HepG2 (cell line): ENCODE data around the gene C16orf89. TPM values are rescaled to one million over a fixed set of nuclear protein-coding genes. Genes with fewer than 3 reads are reported as not detected.

Experiments used
- ATAC-seq: fragments of 200-7000 bp; cut with Tn5 transposase; 3 replicates; pipeline ENCODE4 v1.9.1; 2020; ENCODE audit warnings: mild to moderate bottlenecking, moderate library complexity
- BruUV-seq: library from RNA; stranded (reverse); fragments of 400-500 nt; replicated peaks from 2 replicates; lab custom pipeline; 2021; lab: Mats Ljungman, UMichigan
- CTCF ChIA-PET: fragments of 300-600 bp; formaldehyde crosslinking; extraction: SDS; loops from one replicate; lab custom pipeline; 2021; ENCODE audit warnings: low total read pairs, inconsistent platforms, low intra/inter-chr PET ratio; lab: Yijun Ruan, JAX
- POLR2A ChIA-PET: fragments of 350-600 bp; sonication (Branson Sonifier 250); formaldehyde crosslinking; loops from one replicate; lab custom pipeline; 2020; ENCODE audit warnings: antibody characterized with exemption, inconsistent platforms; lab: Yijun Ruan, JAX
- DNase-seq: peaks from one replicate; pipeline ENCODE4 v3.0.0-alpha.2; 2015; ENCODE audit warnings: low spot score
- FAIRE-seq: peaks from 3 replicates; lab custom pipeline; 2011; peaks lifted over from hg19 to GRCh38; lab: Jason Lieb, UNC
- H2AFZ ChIP-seq: one replicate; pipeline ENCODE4 v1.6.1; 2011; ENCODE audit warnings: low read length, inconsistent platforms
- H3K27ac ChIP-seq: fragments of 300-600 bp; 3 replicates; pipeline ENCODE4 v1.8.0; 2011; ENCODE audit warnings: mixed run types, mild to moderate bottlenecking, mixed read lengths, low read length, inconsistent platforms; ENCODE audit not compliant: insufficient read depth; ENCODE audit errors: extremely low read length
- H3K27me3 ChIP-seq, 2 experiments: fragments of 200-600 bp in 1 of 2; 2 replicates in 1 of 2; 3 replicates in 1 of 2; pipeline versions ENCODE4 v1.6.0 to v1.8.0; 2011; ENCODE audit warnings: low read length in 2 of 2, mild to moderate bottlenecking in 2 of 2, moderate library complexity in 2 of 2, inconsistent platforms in 1 of 2; ENCODE audit not compliant: insufficient read depth in 2 of 2, control insufficient read depth in 1 of 2
- H3K36me3 ChIP-seq, 2 experiments: fragments of 200-600 bp in 1 of 2; replicated peaks in 1 of 2; 2 replicates in 1 of 2; 3 replicates in 1 of 2; pipeline versions ENCODE4 v1.5.1 to v1.8.0; 2011; ENCODE audit warnings: low read length in 2 of 2, inconsistent platforms in 1 of 2; ENCODE audit not compliant: insufficient read depth in 2 of 2, control insufficient read depth in 1 of 2
- H3K4me1 ChIP-seq: 2 replicates; pipeline ENCODE4 v1.5.1; 2012; ENCODE audit warnings: low read length, inconsistent platforms; ENCODE audit not compliant: insufficient read depth
- H3K4me2 ChIP-seq: 2 replicates; pipeline ENCODE4 v1.6.0; 2011; ENCODE audit warnings: low read depth, low read length, inconsistent platforms
- H3K4me3 ChIP-seq, 3 experiments: fragments of 200-600 bp in 1 of 3; sonication (generic), shearing (Covaris generic) in 1 of 3; replicated peaks in 1 of 3; 2 replicates each; pipeline ENCODE4 v1.5.1; 2011 to 2016; ENCODE audit warnings: low read length in 3 of 3, inconsistent platforms in 2 of 3, low read depth in 2 of 3, mild to moderate bottlenecking in 2 of 3, control low read depth in 1 of 3, mixed read lengths in 1 of 3; ENCODE audit not compliant: insufficient read depth in 1 of 3
- H3K79me2 ChIP-seq: one replicate; pipeline ENCODE4 v1.6.1; 2011; ENCODE audit warnings: low read length, inconsistent platforms; ENCODE audit not compliant: insufficient read depth
- H3K9ac ChIP-seq: 2 replicates; pipeline ENCODE4 v1.6.0; 2011; ENCODE audit warnings: mild to moderate bottlenecking, low read depth, low read length, inconsistent platforms; ENCODE audit not compliant: insufficient read depth
- H3K9me3 ChIP-seq: 2 replicates; pipeline ENCODE4 v1.5.1; 2012; ENCODE audit warnings: mild to moderate bottlenecking, low read length
- H4K20me1 ChIP-seq: 2 replicates; pipeline ENCODE4 v1.6.0; 2011; ENCODE audit warnings: inconsistent platforms, mild to moderate bottlenecking, low read length, moderate library complexity; ENCODE audit not compliant: insufficient read depth
- FOSL2 ChIP-seq: sonication (generic); formaldehyde crosslinking; IDR thresholded peaks from 2 replicates; pipeline ENCODE4 v1.4.0; 2020; ENCODE audit warnings: missing genetic modification reagents
- MATR3 ChIP-seq: sonication (generic); formaldehyde crosslinking; IDR thresholded peaks from 2 replicates; pipeline ENCODE4 v1.4.0; 2020; ENCODE audit warnings: missing genetic modification reagents
- NR3C1 ChIP-seq: sonication (generic); formaldehyde crosslinking; IDR thresholded peaks from 2 replicates; pipeline ENCODE4 v1.4.0; 2020; ENCODE audit warnings: missing genetic modification reagents
- NRL ChIP-seq: sonication (generic); formaldehyde crosslinking; IDR thresholded peaks from 2 replicates; pipeline ENCODE4 v1.5.0; 2020; ENCODE audit warnings: missing genetic modification reagents, mild to moderate bottlenecking, moderate library complexity, borderline replicate concordance
- TAF1 ChIP-seq: sonication (generic); formaldehyde crosslinking; IDR thresholded peaks from 2 replicates; pipeline ENCODE4 v1.4.0; 2020; ENCODE audit warnings: missing genetic modification reagents
- ZNF451 ChIP-seq: sonication (generic); formaldehyde crosslinking; IDR thresholded peaks from 2 replicates; pipeline ENCODE4 v1.5.0; 2020; ENCODE audit warnings: mild to moderate bottlenecking, missing genetic modification reagents
- ZNF580 ChIP-seq: IDR thresholded peaks from 2 replicates; pipeline ENCODE4 v1.6.1; 2016; ENCODE audit warnings: low read depth, borderline replicate concordance
- ZNF737 ChIP-seq: sonication (generic); formaldehyde crosslinking; IDR thresholded peaks from 2 replicates; pipeline ENCODE4 v1.5.0; 2020; ENCODE audit warnings: missing genetic modification reagents, mild to moderate bottlenecking, borderline replicate concordance
- ZNF784 ChIP-seq: sonication (generic); formaldehyde crosslinking; IDR thresholded peaks from 2 replicates; pipeline ENCODE4 v1.5.1; 2020; ENCODE audit warnings: missing genetic modification reagents, mild to moderate bottlenecking, borderline replicate concordance
- WGBS: methylation state at CpG from one replicate; pipeline ENCODE4 v1.1.6; 2017; ENCODE audit warnings: low lambda C conversion rate; 5-methylcytosine and 5-hydroxymethylcytosine counted together
- in situ Hi-C: cut with HindIII; loops from 2 replicates; pipeline ENCODE4 v1.10.0; 2017; ENCODE audit warnings: low pct_unique_long_range_greater_than_20kb; ENCODE audit not compliant: extremely low pct_ligation_motif_present
- intact Hi-C: fragments of 100-400 bp; cut with micrococcal nuclease; formaldehyde crosslinking; loops from one replicate; pipeline ENCODE4 v1.10.0; 2022; ENCODE audit not compliant: unreplicated experiment
- polyA plus RNA-seq, 8 experiments: library from polyadenylated mRNA; depleted of rRNA in 3 of 8; stranded (reverse) in 7 of 8; unstranded in 1 of 8; fragments of >200 nt; fragmentation: Illumina TruSeq in 4 of 8; extraction: Trizol in 4 of 8; gene quantifications; 2 replicates each; pipeline versions ENCODE4 v1.2.1 to v1.2.3, GENCODE V29; 2011 to 2016; ENCODE audit warnings: low read depth in 4 of 8, missing spikeins in 1 of 8, mixed read lengths in 1 of 8; ENCODE audit not compliant: insufficient read depth in 1 of 8
- total RNA-seq, 5 experiments: library from RNA; depleted of rRNA; stranded (reverse); fragments of >200 nt; fragmentation: Illumina TruSeq; extraction: Trizol; gene quantifications; 2 replicates each; pipeline ENCODE4 v1.2.3, GENCODE V29; 2016; ENCODE audit warnings: low read depth in 1 of 5
- TF ChIP-seq, protein P1 (sequence below): sonication (generic); formaldehyde crosslinking; conservative IDR thresholded peaks from 2 replicates; pipeline ENCODE4 v1.4.0; 2020; ENCODE audit warnings: missing genetic modification reagents
- TF ChIP-seq, protein P2 (sequence below): sonication (generic); formaldehyde crosslinking; IDR thresholded peaks from 2 replicates; pipeline ENCODE4 v1.5.1; 2020; ENCODE audit warnings: missing genetic modification reagents, mild to moderate bottlenecking, borderline replicate concordance
- TF ChIP-seq, protein P3 (sequence below): sonication (generic); formaldehyde crosslinking; IDR thresholded peaks from 2 replicates; pipeline ENCODE4 v1.5.1; 2020; ENCODE audit warnings: mild to moderate bottlenecking, missing genetic modification reagents, moderate library complexity

Gene C16orf89
- total and polyA plus RNA-seq, 2 of the 13 experiments (the other 11 are each of a cell fraction or from before 2014, with no cell fraction given) = 1.9 to 3.4 TPM

DNA sequence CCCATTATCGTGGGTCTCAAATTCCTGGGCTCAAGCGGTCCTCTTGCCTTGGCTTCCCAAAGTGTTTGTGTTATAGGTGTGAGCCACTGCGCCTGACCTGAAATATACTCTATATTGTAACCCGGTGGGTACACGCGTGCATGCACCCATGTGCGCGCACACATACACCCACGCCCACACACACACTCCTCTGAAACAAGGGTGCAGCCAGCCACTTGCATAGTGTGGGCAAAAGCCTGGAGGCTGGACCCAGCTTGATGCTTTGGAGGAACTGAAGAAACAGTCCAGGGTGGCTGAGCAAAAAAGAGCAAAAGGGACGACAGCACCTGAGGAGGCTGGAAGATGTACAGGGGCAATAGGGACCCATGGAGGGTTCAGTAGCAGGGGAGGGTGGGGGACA, 61.9 kb downstream of the C16orf89 start (continued):
- TF ChIP-seq, protein P1, sequence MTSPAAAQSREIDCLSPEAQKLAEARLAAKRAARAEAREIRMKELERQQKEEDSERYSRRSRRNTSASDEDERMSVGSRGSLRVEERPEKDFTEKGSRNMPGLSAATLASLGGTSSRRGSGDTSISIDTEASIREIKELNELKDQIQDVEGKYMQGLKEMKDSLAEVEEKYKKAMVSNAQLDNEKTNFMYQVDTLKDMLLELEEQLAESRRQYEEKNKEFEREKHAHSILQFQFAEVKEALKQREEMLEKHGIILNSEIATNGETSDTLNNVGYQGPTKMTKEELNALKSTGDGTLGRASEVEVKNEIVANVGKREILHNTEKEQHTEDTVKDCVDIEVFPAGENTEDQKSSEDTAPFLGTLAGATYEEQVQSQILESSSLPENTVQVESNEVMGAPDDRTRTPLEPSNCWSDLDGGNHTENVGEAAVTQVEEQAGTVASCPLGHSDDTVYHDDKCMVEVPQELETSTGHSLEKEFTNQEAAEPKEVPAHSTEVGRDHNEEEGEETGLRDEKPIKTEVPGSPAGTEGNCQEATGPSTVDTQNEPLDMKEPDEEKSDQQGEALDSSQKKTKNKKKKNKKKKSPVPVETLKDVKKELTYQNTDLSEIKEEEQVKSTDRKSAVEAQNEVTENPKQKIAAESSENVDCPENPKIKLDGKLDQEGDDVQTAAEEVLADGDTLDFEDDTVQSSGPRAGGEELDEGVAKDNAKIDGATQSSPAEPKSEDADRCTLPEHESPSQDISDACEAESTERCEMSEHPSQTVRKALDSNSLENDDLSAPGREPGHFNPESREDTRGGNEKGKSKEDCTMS (CRISPR knock-in tag) = no peak
- TF ChIP-seq, protein P2, sequence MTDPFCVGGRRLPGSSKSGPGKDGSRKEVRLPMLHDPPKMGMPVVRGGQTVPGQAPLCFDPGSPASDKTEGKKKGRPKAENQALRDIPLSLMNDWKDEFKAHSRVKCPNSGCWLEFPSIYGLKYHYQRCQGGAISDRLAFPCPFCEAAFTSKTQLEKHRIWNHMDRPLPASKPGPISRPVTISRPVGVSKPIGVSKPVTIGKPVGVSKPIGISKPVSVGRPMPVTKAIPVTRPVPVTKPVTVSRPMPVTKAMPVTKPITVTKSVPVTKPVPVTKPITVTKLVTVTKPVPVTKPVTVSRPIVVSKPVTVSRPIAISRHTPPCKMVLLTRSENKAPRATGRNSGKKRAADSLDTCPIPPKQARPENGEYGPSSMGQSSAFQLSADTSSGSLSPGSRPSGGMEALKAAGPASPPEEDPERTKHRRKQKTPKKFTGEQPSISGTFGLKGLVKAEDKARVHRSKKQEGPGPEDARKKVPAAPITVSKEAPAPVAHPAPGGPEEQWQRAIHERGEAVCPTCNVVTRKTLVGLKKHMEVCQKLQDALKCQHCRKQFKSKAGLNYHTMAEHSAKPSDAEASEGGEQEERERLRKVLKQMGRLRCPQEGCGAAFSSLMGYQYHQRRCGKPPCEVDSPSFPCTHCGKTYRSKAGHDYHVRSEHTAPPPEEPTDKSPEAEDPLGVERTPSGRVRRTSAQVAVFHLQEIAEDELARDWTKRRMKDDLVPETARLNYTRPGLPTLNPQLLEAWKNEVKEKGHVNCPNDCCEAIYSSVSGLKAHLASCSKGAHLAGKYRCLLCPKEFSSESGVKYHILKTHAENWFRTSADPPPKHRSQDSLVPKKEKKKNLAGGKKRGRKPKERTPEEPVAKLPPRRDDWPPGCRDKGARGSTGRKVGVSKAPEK (CRISPR knock-in tag) = no peak
- TF ChIP-seq ZNF784 (CRISPR knock-in tag) (no peak), ZNF737 (no peak), NR3C1 (CRISPR knock-in tag) (no peak), FOSL2 (no peak)
- TF ChIP-seq, all 625 proteins: peak for 0

DNA sequence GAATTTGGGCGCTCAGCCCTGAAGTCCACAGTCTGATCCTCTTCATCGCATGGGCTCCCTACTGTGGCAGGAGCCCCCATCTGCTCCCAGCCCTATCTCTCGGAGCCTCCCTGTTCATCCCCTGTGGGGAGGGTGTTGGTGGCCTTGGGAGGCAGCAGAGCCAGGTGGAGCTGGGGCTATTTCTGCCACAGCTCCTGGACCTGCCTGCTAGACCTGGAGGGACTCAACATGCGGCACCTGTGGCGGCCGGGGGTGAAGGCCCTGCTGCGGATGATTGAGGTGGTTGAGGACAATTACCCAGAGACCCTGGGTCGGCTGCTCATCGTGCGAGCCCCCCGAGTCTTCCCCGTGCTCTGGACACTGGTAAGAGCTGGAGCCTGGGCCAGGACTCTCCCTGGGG, 62.5 kb downstream of the C16orf89 start:
- 20% methylated on average over 3 of the region's 12 CpGs for WGBS
- H3K27me3 ChIP-seq = peaks cover 13 to 55% of the 10 kb centered on the region in 2 experiments; a peak in 4 of 5 replicates
- TF ChIP-seq, protein P3, sequence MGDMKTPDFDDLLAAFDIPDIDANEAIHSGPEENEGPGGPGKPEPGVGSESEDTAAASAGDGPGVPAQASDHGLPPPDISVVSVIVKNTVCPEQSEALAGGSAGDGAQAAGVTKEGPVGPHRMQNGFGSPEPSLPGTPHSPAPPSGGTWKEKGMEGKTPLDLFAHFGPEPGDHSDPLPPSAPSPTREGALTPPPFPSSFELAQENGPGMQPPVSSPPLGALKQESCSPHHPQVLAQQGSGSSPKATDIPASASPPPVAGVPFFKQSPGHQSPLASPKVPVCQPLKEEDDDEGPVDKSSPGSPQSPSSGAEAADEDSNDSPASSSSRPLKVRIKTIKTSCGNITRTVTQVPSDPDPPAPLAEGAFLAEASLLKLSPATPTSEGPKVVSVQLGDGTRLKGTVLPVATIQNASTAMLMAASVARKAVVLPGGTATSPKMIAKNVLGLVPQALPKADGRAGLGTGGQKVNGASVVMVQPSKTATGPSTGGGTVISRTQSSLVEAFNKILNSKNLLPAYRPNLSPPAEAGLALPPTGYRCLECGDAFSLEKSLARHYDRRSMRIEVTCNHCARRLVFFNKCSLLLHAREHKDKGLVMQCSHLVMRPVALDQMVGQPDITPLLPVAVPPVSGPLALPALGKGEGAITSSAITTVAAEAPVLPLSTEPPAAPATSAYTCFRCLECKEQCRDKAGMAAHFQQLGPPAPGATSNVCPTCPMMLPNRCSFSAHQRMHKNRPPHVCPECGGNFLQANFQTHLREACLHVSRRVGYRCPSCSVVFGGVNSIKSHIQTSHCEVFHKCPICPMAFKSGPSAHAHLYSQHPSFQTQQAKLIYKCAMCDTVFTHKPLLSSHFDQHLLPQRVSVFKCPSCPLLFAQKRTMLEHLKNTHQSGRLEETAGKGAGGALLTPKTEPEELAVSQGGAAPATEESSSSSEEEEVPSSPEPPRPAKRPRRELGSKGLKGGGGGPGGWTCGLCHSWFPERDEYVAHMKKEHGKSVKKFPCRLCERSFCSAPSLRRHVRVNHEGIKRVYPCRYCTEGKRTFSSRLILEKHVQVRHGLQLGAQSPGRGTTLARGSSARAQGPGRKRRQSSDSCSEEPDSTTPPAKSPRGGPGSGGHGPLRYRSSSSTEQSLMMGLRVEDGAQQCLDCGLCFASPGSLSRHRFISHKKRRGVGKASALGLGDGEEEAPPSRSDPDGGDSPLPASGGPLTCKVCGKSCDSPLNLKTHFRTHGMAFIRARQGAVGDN = peak; percentile 33; the same call in 1 of the 2 replicates
- no peak; the same call in 1 of the 2 replicates for TF ChIP-seq ZNF580 (CRISPR knock-in tag)
- peak; percentile 26; the same call in 1 of the 2 replicates for TF ChIP-seq TAF1 (CRISPR knock-in tag)
- TF ChIP-seq ZNF451 (CRISPR knock-in tag) = no peak
- TF ChIP-seq MATR3 (CRISPR knock-in tag) = no peak
- 0 out of 2 replicates have a peak, but pooled peaks have one; percentile 33 for TF ChIP-seq NRL

More for the DNA sequence above, 62.5 kb downstream of the C16orf89 start:
- Histone ChIP-seq H3K9me3 (no peaks in the 10 kb centered on the region), H3K9ac (no peak overlapping the region), H3K79me2 (no peaks in the 10 kb centered on the region), H3K27ac (no peak overlapping the region), H3K4me1 (peaks cover 33% of the 10 kb centered on the region), H3K4me3 (no peak overlapping the region), H3K4me2 (no peak overlapping the region), H3K36me3 (no peaks in the 10 kb centered on the region), H2AFZ (no peak overlapping the region), H4K20me1 (no peaks in the 10 kb centered on the region)
- no peak for FAIRE-seq
- ChIA-PET CTCF (no interaction called here), POLR2A (interaction anchor here (1.5 kb wide), 1 partner anchor 95 kb away, joined by 5 read pairs; no protein-coding TSS in a partner anchor)
- in situ Hi-C loops (no loop called here), intact Hi-C loops (no loop called here)
- peak; percentile 47 for ATAC-seq
- BruUV-seq = no TSS peak
- no peak for DNase-seq
